Skeletal muscle tissue (tissue), 4 donors: ENCODE data around the gene GID8. TPM values are rescaled to one million over a fixed set of nuclear protein-coding genes. Genes with fewer than 3 reads are reported as not detected.
A peak's percentile ranks its signal among the peaks of the same experiment; 100 is the strongest.
"Not testable (repeated sequence)": the region's sequence is repeated elsewhere in the genome, so short reads cannot be mapped to it uniquely, and the experiment has no call there.

Source experiments
- H3K27ac ChIP-seq: one replicate; pipeline ENCODE4 v1.7.0; 2013; ENCODE audit warnings: mild to moderate bottlenecking, low read depth, low read length, inconsistent platforms
- H3K27me3 ChIP-seq, 3 donors: one replicate each; pipeline ENCODE4 v1.7.0; 2013; ENCODE audit warnings: low read length in 3 of 3; ENCODE audit not compliant: control insufficient read depth in 3 of 3, insufficient read depth in 3 of 3
- H3K36me3 ChIP-seq, 3 donors: one replicate each; pipeline ENCODE4 v1.7.0; 2013; ENCODE audit warnings: low read length in 3 of 3; ENCODE audit not compliant: control insufficient read depth in 3 of 3, insufficient read depth in 3 of 3
- H3K4me1 ChIP-seq, 3 donors: one replicate each; pipeline ENCODE4 v1.7.0; 2013; ENCODE audit warnings: low read length in 3 of 3, mild to moderate bottlenecking in 3 of 3; ENCODE audit not compliant: control insufficient read depth in 3 of 3, insufficient read depth in 3 of 3
- H3K4me3 ChIP-seq, 3 donors: one replicate each; pipeline ENCODE4 v1.7.0; 2013; ENCODE audit warnings: low read length in 3 of 3
- H3K9ac ChIP-seq, 3 donors: one replicate each; pipeline ENCODE4 v1.7.0; 2013; ENCODE audit warnings: low read length in 3 of 3, mild to moderate bottlenecking in 3 of 3, moderate library complexity in 2 of 3, low read depth in 1 of 3
- H3K9me3 ChIP-seq, 3 donors: one replicate each; pipeline ENCODE4 v1.7.0; 2013; ENCODE audit warnings: low read length in 3 of 3; ENCODE audit not compliant: control insufficient read depth in 3 of 3
- total RNA-seq: library from RNA; depleted of rRNA; stranded (reverse); fragments of >200 nt; gene quantifications from one replicate; pipeline ENCODE4 v1.2.3, GENCODE V29; 2014
- donor health status: Osteomylitis.

The GID8 gene
- total RNA-seq, 1 donor from 2014 or later, result 28.7 TPM

DNA sequence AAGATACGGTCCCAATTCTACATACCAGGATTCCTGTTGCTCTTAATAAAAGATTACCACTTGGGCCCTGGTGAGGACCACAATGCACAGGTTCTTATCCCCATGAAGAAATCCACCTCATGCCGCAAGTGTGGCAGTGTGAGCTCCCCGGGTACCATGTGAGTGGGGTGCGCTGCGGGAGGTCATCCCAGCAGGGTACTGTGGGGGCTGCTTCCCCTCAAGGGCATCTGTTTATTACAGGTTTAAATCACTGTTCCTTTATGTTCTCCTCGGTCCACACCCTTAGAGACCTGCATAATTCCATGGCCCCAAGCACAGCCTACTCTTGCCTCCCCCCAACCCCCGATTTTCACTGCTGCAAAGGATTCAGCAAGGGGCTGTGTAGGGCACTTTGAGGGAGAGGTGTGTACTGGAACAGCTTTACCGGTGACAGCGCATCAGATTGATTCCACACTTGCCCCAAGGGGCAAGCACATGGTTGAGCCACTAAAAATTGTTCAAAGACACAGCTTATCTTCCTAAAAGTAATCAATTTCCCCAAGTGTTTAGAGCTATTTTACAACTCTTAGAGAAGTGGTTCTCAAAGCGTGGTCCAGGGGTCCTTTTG, 17.8 kb upstream of the GID8 start:
- H3K27me3 ChIP-seq, result no peaks in the 10 kb centered on the region
- no peaks in the 10 kb centered on the region for H3K9me3 ChIP-seq
- peaks cover 76 to 82% (median 77%) of the 10 kb centered on the region in 3 donors for H3K4me1 ChIP-seq
- no peaks in the 10 kb centered on the region for H3K36me3 ChIP-seq
- H3K4me3 ChIP-seq, result no peak overlapping the region
- H3K9ac ChIP-seq, result no peak overlapping the region
- H3K27ac ChIP-seq, result no peak overlapping the region

DNA sequence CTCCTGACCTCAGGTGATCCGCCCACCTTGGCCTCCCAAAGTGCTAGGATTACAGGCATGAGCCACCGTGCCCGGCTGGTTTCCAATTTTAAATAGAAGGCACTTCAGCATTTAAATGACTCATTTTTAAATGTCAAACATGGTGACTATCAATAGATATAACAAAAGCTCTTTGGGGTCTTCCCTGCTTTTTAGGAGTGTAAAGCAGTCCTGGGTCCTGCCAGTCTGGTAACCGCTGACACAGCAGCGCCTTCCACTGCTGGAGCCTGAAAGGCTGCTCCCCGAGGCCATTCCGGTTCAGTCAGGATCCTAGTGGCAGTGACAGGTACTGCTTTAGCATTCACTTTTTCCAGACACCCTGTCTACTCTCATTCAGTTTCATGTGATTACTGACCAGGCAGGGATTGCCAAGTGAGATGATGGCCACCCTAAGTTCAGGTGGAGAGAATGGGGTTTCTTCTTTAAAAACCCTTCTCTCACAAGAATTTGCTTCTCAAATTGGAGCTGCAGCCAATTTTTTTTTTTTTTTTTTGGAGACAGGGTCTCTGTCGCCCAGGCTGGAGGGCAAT, 16.7 kb upstream of the GID8 start:
- H3K27ac ChIP-seq, result no peak overlapping the region

DNA sequence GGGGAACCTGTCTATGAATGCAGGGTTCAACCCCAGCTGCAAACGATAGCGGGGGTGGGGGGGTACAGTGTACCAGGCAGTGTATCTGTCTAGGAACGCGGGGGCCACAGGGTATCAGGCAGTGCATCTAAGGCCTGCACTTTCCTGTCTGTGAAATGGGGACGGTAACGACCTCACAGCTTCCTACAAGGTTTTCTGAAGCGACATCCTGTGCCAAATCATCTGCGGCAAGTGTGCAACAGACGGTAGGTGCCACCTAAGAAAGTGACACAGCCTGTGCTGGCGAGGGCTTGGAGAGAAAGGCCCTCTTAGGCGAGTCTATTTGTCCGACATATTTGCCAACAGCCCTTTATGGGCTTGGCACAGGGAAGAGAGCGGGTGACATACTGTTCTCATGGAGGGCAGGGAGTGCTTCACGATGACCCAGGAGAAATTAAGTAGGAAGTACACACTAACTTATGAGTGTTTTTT, 15.5 kb upstream of the GID8 start:
- peak overlapping the region; percentile 5 for H3K27ac ChIP-seq
- H3K4me1 ChIP-seq, result peaks cover 73 to 78% (median 76%) of the 10 kb centered on the region in 3 donors
- H3K27me3 ChIP-seq, result no peaks in the 10 kb centered on the region
- H3K36me3 ChIP-seq, result no peaks in the 10 kb centered on the region
- H3K4me3 ChIP-seq, result peak overlapping the region in 2 of 3 donors; percentile 1 to 22
- H3K9me3 ChIP-seq, result no peaks in the 10 kb centered on the region
- H3K9ac ChIP-seq, result no peak overlapping the region

More for the DNA sequence above, 16.7 kb upstream of the GID8 start:
- H3K9ac ChIP-seq, result no peak overlapping the region
- no peaks in the 10 kb centered on the region for H3K27me3 ChIP-seq
- H3K4me1 ChIP-seq, result peaks cover 76 to 77% (median 77%) of the 10 kb centered on the region in 3 donors
- no peaks in the 10 kb centered on the region for H3K9me3 ChIP-seq
- no peaks in the 10 kb centered on the region for H3K36me3 ChIP-seq
- H3K4me3 ChIP-seq, result no peak overlapping the region

DNA sequence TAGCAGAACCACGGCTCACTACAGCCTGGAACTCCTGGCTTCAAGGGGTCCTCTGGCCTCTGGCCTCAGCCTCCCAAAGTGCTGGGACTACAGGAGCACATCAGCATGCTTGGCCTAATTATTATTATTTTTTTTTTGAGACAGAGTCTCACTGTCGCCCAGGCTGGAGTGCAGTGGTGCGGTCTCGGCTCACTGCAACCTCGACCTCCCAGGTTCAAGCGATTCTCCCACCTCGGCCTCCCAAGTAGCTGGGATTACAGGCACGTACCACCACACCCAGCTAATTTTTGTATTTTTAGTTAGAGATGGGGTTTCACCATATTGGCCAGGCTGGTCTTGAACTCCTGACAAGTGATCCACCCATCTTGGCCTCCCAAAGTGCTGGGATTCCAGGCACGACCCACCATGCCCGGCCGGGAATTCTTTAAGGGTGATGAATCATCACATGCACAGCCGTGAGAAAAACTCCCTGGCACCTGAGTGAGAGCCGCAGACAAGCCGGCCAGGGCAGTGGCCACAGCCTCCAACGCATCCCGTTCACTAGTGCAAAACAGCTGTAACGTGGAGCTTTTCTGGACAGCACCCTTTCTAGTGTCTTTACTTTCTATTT, 14.8 kb upstream of the GID8 start:
- not testable (repeated sequence) for H3K36me3 ChIP-seq, H3K27me3 ChIP-seq, H3K9me3 ChIP-seq
- Histone ChIP-seq H3K27ac (peak overlapping the region; percentile 5), H3K9ac (peak overlapping the region in 1 of 3 donors; percentile 97), H3K4me1 (peaks cover 73 to 78% (median 76%) of the 10 kb centered on the region in 3 donors), H3K4me3 (peak overlapping the region in 2 of 3 donors; percentile 24 to 35)

DNA sequence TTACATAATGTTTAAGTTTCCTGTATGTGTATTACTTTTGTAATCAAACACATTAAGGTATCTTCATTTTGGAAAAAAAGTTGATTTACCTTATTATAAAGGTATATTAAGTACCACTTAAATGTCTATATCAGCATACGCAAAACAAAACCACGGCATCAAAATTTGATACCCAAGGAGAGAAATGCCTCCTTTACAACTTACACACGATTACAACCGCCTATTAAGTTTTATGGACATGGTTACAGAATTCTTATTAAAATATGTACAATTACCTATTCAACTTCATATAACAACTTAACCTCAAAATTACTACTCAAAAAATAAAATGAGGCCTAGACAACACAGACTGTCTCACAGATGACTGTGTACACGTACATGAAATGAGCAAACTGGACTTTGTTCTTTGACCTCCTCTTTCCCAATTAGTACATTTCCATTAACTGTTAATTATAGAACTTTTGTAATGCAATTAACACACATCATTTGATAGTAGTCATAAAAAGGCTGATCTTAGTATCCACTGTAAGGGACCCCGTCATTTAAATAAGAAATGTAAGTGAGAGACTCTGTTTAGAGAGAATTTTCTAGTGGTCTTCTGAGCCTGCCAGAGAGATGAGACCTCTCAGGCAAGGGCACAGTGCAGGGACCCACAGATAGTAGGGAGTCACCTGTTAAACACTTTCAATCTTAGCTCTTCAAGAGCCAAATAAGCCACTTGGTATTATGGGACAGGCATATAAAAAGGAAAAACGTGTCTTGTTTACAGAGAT, 14.1 kb upstream of the GID8 start:
- no peaks in the 10 kb centered on the region for H3K27me3 ChIP-seq
- H3K4me3 ChIP-seq, result peak overlapping the region; percentile 79 to 97 (median 90)
- no peaks in the 10 kb centered on the region for H3K36me3 ChIP-seq
- H3K4me1 ChIP-seq, result peaks cover 71 to 76% (median 74%) of the 10 kb centered on the region in 3 donors
- H3K9me3 ChIP-seq, result no peaks in the 10 kb centered on the region
- H3K9ac ChIP-seq, result peak overlapping the region; percentile 23 to 97 (median 95)
- peak overlapping the region; percentile 88 for H3K27ac ChIP-seq

DNA sequence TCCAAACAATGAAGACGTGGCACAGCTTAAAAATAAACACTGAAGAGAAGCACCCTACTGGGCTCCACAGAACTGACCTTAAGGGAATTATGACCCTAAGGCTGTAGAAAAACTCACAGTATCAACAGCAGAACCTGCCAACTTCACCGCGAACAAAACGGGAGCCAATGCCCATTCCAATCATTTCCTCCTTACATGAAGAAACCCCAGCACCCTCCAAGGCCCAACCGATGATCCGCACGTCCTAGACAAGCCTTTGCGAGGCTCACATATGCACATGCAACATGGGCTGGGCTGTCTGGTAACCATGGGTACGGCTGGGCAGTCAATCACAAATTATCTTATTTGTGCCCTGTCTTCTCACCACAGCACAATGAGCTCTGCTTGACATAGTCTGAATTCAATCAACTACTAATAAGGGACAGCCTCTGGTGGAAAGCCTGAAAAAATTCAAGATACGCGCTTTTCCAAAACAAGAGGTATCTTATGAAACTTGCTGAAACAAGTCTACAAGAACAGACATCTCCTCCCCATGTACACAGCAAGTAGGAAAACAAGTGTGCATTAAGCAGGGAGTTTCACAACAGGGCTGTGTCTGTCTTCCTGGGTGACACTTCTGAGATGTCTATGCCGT, 13.4 kb upstream of the GID8 start:
- H3K4me3 ChIP-seq, result peak overlapping the region; percentile 79 to 97 (median 90)
- H3K36me3 ChIP-seq, result no peaks in the 10 kb centered on the region
- peaks cover 67 to 74% (median 69%) of the 10 kb centered on the region in 3 donors for H3K4me1 ChIP-seq
- H3K9me3 ChIP-seq, result no peaks in the 10 kb centered on the region
- peak overlapping the region; percentile 95 to 97 (median 97) for H3K9ac ChIP-seq
- H3K27me3 ChIP-seq, result no peaks in the 10 kb centered on the region
- H3K27ac ChIP-seq, result peak overlapping the region; percentile 88

DNA sequence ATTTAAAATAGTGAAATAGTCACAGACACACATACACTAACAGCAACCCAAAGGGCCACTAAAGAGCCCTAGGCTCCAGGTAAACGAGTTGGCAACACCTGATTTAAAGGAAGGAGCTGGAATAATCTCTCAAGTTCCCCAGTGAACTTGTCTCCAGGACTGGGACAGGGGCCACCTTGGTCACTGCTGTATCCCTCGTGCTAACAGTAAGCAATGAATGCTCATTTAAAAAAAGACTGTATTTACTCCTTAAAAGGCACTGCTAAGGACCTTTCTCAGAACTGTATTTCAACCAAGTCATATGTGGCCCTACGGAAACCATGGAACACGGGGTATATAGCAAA, 12.9 kb upstream of the GID8 start:
- Histone ChIP-seq H3K36me3 (no peaks in the 10 kb centered on the region), H3K4me3 (peak overlapping the region; percentile 79 to 97 (median 90)), H3K27ac (peak overlapping the region; percentile 88), H3K4me1 (peaks cover 62 to 75% (median 64%) of the 10 kb centered on the region in 3 donors), H3K9ac (peak overlapping the region; percentile 95 to 97 (median 97)), H3K27me3 (no peaks in the 10 kb centered on the region), H3K9me3 (no peaks in the 10 kb centered on the region)

DNA sequence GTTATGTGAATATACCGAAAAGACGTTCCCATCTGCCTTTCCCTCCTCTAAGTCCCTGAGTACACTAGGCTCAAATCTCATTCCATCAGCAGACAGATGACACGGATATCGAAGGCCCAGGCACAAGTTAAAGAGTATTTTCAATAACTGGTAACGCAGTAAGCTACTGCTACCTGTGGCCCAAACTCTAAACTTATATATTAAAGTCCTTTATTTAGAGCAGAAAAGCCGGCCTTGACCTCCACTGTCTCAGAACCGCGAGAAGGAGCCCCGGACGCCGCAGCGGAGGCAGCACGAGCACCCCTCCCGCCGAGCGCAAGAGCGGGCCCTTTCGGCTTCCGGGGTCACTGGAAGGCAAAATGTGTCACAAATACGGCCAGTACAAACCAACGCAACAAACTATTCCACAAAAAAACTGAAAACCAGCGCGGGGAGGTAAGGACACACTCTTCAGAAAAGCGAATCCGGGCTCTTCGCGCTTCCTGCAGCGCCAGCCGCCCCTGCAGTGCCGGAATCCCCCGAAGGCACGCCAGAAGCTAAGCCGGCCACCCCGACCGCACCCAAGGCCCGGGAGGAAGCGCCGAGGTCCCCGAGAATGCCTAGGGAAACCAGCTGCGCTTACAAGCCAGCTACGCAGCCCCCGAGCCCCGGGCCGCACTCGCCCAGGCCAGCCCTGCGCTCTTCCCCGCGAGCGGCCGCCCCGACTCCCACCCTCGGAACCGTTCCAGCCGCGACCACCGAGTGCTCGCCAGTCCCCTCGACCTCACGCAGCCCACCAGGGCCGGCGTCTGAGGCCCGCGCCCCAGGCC, 12.3 kb upstream of the GID8 start:
- Histone ChIP-seq H3K4me3 (peak overlapping the region; percentile 79 to 97 (median 90)), H3K27me3 (no peaks in the 10 kb centered on the region), H3K9me3 (no peaks in the 10 kb centered on the region), H3K4me1 (peaks cover 58 to 69% (median 59%) of the 10 kb centered on the region in 3 donors), H3K36me3 (no peaks in the 10 kb centered on the region), H3K27ac (peak overlapping the region; percentile 88), H3K9ac (peak overlapping the region; percentile 95 to 97 (median 97))
